Neutrophil (primary cell): Measurements from ENCODE around the gene C16orf89.

Source experiments
- H3K27ac ChIP-seq: fragments of 200-600 bp; sonication (generic); 2 replicates; pipeline ENCODE4 v1.5.1; 2016; ENCODE audit warnings: mild to moderate bottlenecking, moderate library complexity
- H3K27me3 ChIP-seq: fragments of 200-600 bp; sonication (generic); 2 replicates; pipeline ENCODE4 v1.6.0; 2016; ENCODE audit warnings: mild to moderate bottlenecking
- H3K36me3 ChIP-seq: fragments of 200-600 bp; sonication (generic); 2 replicates; pipeline ENCODE4 v1.5.1; 2017
- H3K4me1 ChIP-seq, 2 experiments: fragments of 200-600 bp in 1 of 2; sonication (generic) in 1 of 2; 1 replicate in 1 of 2; 2 replicates in 1 of 2; pipeline versions ENCODE4 v1.5.1 to v1.6.1; 2013 to 2016; ENCODE audit warnings: low read depth in 1 of 2, low read length in 1 of 2, mild to moderate bottlenecking in 1 of 2, moderate library complexity in 1 of 2; ENCODE audit not compliant: control insufficient read depth in 1 of 2, insufficient read depth in 1 of 2
- H3K4me3 ChIP-seq, 2 experiments: fragments of 200-600 bp in 1 of 2; sonication (generic) in 1 of 2; 1 replicate in 1 of 2; 2 replicates in 1 of 2; pipeline ENCODE4 v1.5.1; 2013 to 2016; ENCODE audit warnings: low read depth in 1 of 2, low read length in 1 of 2, mild to moderate bottlenecking in 1 of 2, moderate library complexity in 1 of 2
- H3K9me3 ChIP-seq: fragments of 200-600 bp; sonication (generic); 2 replicates; pipeline ENCODE4 v1.5.1; 2016
- CTCF ChIP-seq: fragments of 200-600 bp; sonication (generic); IDR thresholded peaks from 2 replicates; pipeline ENCODE4 v1.5.1; 2016; ENCODE audit warnings: antibody characterized with exemption

C16orf89 gene

GRCh38 chr16:5004311-5004710, 61.4 kb downstream of the C16orf89 start:
- TF ChIP-seq CTCF, result no peak
- Histone ChIP-seq H3K27ac (no peak overlapping the region), H3K4me3 (no peak overlapping the region), H3K4me1 (no peaks in the 10 kb centered on the region), H3K27me3 (peaks cover 18% of the 10 kb centered on the region), H3K9me3 (no peaks in the 10 kb centered on the region), H3K36me3 (no peaks in the 10 kb centered on the region)

GRCh38 chr16:5003828-5004227, 61.9 kb downstream of the C16orf89 start:
- H3K27me3 ChIP-seq, result peaks cover 16% of the 10 kb centered on the region

GRCh38 chr16:5003211-5003610, 62.5 kb downstream of the C16orf89 start:
- no peaks in the 10 kb centered on the region for H3K36me3 ChIP-seq
- H3K27ac ChIP-seq, result no peak overlapping the region
- H3K9me3 ChIP-seq, result no peaks in the 10 kb centered on the region
- no peak overlapping the region for H3K4me3 ChIP-seq
- H3K4me1 ChIP-seq, result no peaks in the 10 kb centered on the region
- no peak for TF ChIP-seq CTCF
- peaks cover 12% of the 10 kb centered on the region for H3K27me3 ChIP-seq

More at GRCh38 chr16:5003828-5004227, 61.9 kb downstream of the C16orf89 start:
- H3K4me1 ChIP-seq, result no peaks in the 10 kb centered on the region
- no peaks in the 10 kb centered on the region for H3K36me3 ChIP-seq
- H3K9me3 ChIP-seq, result no peaks in the 10 kb centered on the region
- no peak overlapping the region for H3K27ac ChIP-seq
- no peak overlapping the region for H3K4me3 ChIP-seq
- TF ChIP-seq CTCF, result no peak

GRCh38 chr16:5002699-5003143, 63.0 kb downstream of the C16orf89 start:
- Histone ChIP-seq H3K4me3 (no peak overlapping the region), H3K27me3 (peaks cover 12% of the 10 kb centered on the region), H3K36me3 (no peaks in the 10 kb centered on the region), H3K27ac (no peak overlapping the region), H3K9me3 (no peaks in the 10 kb centered on the region), H3K4me1 (no peaks in the 10 kb centered on the region)
- no peak for TF ChIP-seq CTCF

- Histone ChIP-seq H3K9me3 (no peaks in the 10 kb centered on the region), H3K36me3 (no peaks in the 10 kb centered on the region), H3K4me1 (no peaks in the 10 kb centered on the region), H3K27me3 (peaks cover 12% of the 10 kb centered on the region), H3K4me3 (no peak overlapping the region), H3K27ac (no peak overlapping the region)
- TF ChIP-seq CTCF, result no peak
Measured at GRCh38 chr16:5001986-5002385, 63.8 kb downstream of the C16orf89 start.

- Histone ChIP-seq H3K4me1 (no peaks in the 10 kb centered on the region), H3K4me3 (no peak overlapping the region), H3K36me3 (no peaks in the 10 kb centered on the region), H3K9me3 (no peaks in the 10 kb centered on the region), H3K27me3 (peaks cover 12% of the 10 kb centered on the region), H3K27ac (no peak overlapping the region)
- TF ChIP-seq CTCF, result no peak
Measured at GRCh38 chr16:5001571-5001970, 64.2 kb downstream of the C16orf89 start.
